K562 (cell line): ENCODE measurements around the gene ZNF595. TPM values are rescaled to one million over a fixed set of nuclear protein-coding genes. Genes with fewer than 3 reads are reported as not detected.
"Not testable (repeated sequence)": the region's sequence is repeated elsewhere in the genome, so short reads cannot be mapped to it uniquely, and the experiment has no call there.

Experiments
- ATAC-seq: fragments of 200-7000 bp; cut with Tn5 transposase; 3 replicates; pipeline ENCODE4 v1.9.1; 2020; ENCODE audit warnings: moderate library complexity
- BruUV-seq: library from RNA; stranded (reverse); fragments of 400-500 nt; replicated peaks from 2 replicates; lab custom pipeline; 2021; lab: Mats Ljungman, UMichigan
- CTCF ChIA-PET: fragments of 300-600 bp; formaldehyde crosslinking; extraction: SDS; loops from one replicate; lab custom pipeline; 2021; ENCODE audit warnings: low intra/inter-chr PET ratio; lab: Yijun Ruan, JAX
- POLR2A ChIA-PET: fragments of 300-600, 350-650 bp; sonication (Branson Sonifier 250); formaldehyde crosslinking; extraction: SDS; loops from one replicate; lab custom pipeline; 2021; ENCODE audit warnings: antibody characterized with exemption, inconsistent platforms; lab: Yijun Ruan, JAX
- DNase-seq, 4 experiments: peaks; one replicate each; pipeline versions ENCODE4 v3.0.0 to v3.0.0-alpha.2; 2011 to 2018; ENCODE audit warnings: low spot score in 3 of 4, mixed read lengths in 3 of 4; ENCODE audit errors: extremely low read depth in 1 of 4
- FAIRE-seq: peaks from 2 replicates; lab custom pipeline; 2011; peaks lifted over from hg19 to GRCh38; lab: Jason Lieb, UNC
- H2AFZ ChIP-seq: 2 replicates; pipeline ENCODE4 v1.6.0; 2011; ENCODE audit warnings: low read depth, low read length, control low read depth, inconsistent platforms
- H3K27ac ChIP-seq: fragments of 200-600 bp; 3 replicates; pipeline ENCODE4 v1.8.0; 2011; ENCODE audit warnings: low read depth, mild to moderate bottlenecking, control low read depth, inconsistent platforms, low read length, moderate library complexity, mixed read lengths; ENCODE audit errors: extremely low read depth
- H3K27me3 ChIP-seq, 2 experiments: fragments of 300-600 bp in 1 of 2; 2 replicates in 1 of 2; 3 replicates in 1 of 2; pipeline versions ENCODE4 v1.6.0 to v1.8.0; 2011; ENCODE audit warnings: inconsistent platforms in 2 of 2, low read length in 2 of 2, mild to moderate bottlenecking in 1 of 2, mixed read lengths in 1 of 2, moderate library complexity in 1 of 2; ENCODE audit not compliant: control insufficient read depth in 2 of 2, insufficient read depth in 2 of 2
- H3K36me3 ChIP-seq: fragments of 300-600 bp; 3 replicates; pipeline ENCODE4 v1.8.0; 2011; ENCODE audit warnings: mild to moderate bottlenecking, low read length, inconsistent platforms; ENCODE audit not compliant: control insufficient read depth, insufficient read depth
- H3K4me1 ChIP-seq, 2 experiments: fragments of 200-600 bp in 1 of 2; replicated peaks in 1 of 2; 2 replicates in 1 of 2; 3 replicates in 1 of 2; pipeline versions ENCODE4 v1.5.1 to v1.8.0; 2011; ENCODE audit warnings: inconsistent platforms in 2 of 2, low read length in 2 of 2, mild to moderate bottlenecking in 1 of 2, mixed read lengths in 1 of 2, moderate library complexity in 1 of 2; ENCODE audit not compliant: control insufficient read depth in 2 of 2, insufficient read depth in 2 of 2
- H3K4me2 ChIP-seq: 2 replicates; pipeline ENCODE4 v1.6.1; 2011; ENCODE audit warnings: low read length, control low read depth, inconsistent platforms, mixed read lengths; ENCODE audit not compliant: insufficient read depth
- H3K4me3 ChIP-seq: fragments of 200-600 bp; sonication (generic), shearing (Covaris generic); 2 replicates; pipeline ENCODE4 v1.5.1; 2016; ENCODE audit warnings: control low read depth, inconsistent platforms
- H3K79me2 ChIP-seq: fragments of 200-600 bp; 3 replicates; pipeline ENCODE4 v1.8.0; 2011; ENCODE audit warnings: low read length, inconsistent platforms; ENCODE audit not compliant: control insufficient read depth, insufficient read depth
- H3K9ac ChIP-seq, 2 experiments: 2 replicates each; pipeline versions ENCODE4 v1.6.0 to v1.6.1; 2011; ENCODE audit warnings: low read depth in 2 of 2, low read length in 2 of 2, control low read depth in 1 of 2, inconsistent platforms in 1 of 2, mild to moderate bottlenecking in 1 of 2, mixed read lengths in 1 of 2; ENCODE audit not compliant: insufficient read depth in 1 of 2
- H3K9me1 ChIP-seq: one replicate; pipeline ENCODE4 v1.6.0; 2011; ENCODE audit warnings: inconsistent platforms, mild to moderate bottlenecking, low read length, moderate library complexity; ENCODE audit not compliant: control insufficient read depth, insufficient read depth
- H3K9me3 ChIP-seq: replicated peaks from 2 replicates; pipeline ENCODE4 v1.5.1; 2011; ENCODE audit warnings: low read depth, low read length, inconsistent platforms; ENCODE audit not compliant: control insufficient read depth, insufficient read depth
- H4K20me1 ChIP-seq: replicated peaks from 2 replicates; pipeline ENCODE4 v1.6.1; 2011; ENCODE audit warnings: low read length, inconsistent platforms, mixed read lengths; ENCODE audit not compliant: control insufficient read depth, insufficient read depth
- WGBS: fragments of 100-300 bp; shearing (Covaris generic); methylation state at CpG from one replicate; pipeline ENCODE4 v1.1.6; 2016; ENCODE audit warnings: low coverage, mixed read lengths; ENCODE audit not compliant: insufficient coverage; ENCODE audit errors: missing lambda C conversion rate; 5-methylcytosine and 5-hydroxymethylcytosine counted together
- in situ Hi-C: fragments of 300-500 bp; cut with MboI; formaldehyde crosslinking; loops from 4 replicates; pipeline ENCODE4 v1.15.0; 2018; ENCODE audit warnings: inconsistent platforms, mixed read lengths
- intact Hi-C: fragments of 100-400 bp; cut with micrococcal nuclease; formaldehyde crosslinking; loops from 2 replicates; pipeline ENCODE4 v1.14.2; 2022
- polyA plus RNA-seq, 8 experiments: library from polyadenylated mRNA; depleted of rRNA in 4 of 8; stranded (reverse) in 5 of 8; unstranded in 3 of 8; fragments of >200 nt; fragmentation: Nextera tagmentation in 2 of 8; fragmentation: Illumina TruSeq in 1 of 8; extraction: Ambion mirVana in 2 of 8; extraction: Trizol in 1 of 8; gene quantifications; 2 replicates each; pipeline versions ENCODE4 v1.2.1 to v1.2.3, GENCODE V29; 2011 to 2014; ENCODE audit warnings: inconsistent platforms in 1 of 8, missing spikeins in 1 of 8
- total RNA-seq, 7 experiments: library from RNA; depleted of rRNA in 6 of 7; stranded (reverse); fragments of >200 nt in 6 of 7; fragmentation: Illumina TruSeq in 2 of 7; extraction: Trizol in 2 of 7; gene quantifications; 2 replicates each; pipeline versions ENCODE4 v1.2.1 to v1.2.3, GENCODE V29; 2011 to 2021; ENCODE audit warnings: low replicate concordance in 1 of 7

The ZNF595 gene
- total and polyA plus RNA-seq, 9 of the 15 experiments (the other 6 are each of a cell fraction or from before 2014, with no cell fraction given) = 116 to 632 (median 237) TPM

- H2AFZ ChIP-seq, in situ Hi-C loops, H4K20me1 ChIP-seq, H3K27ac ChIP-seq, BruUV-seq, H3K27me3 ChIP-seq, H3K9ac ChIP-seq, H3K36me3 ChIP-seq, CTCF ChIA-PET, H3K4me1 ChIP-seq, H3K4me2 ChIP-seq, intact Hi-C loops, FAIRE-seq, H3K79me2 ChIP-seq, DNase-seq, H3K9me1 ChIP-seq, ATAC-seq, H3K9me3 ChIP-seq, H3K4me3 ChIP-seq: not testable (repeated sequence)
- POLR2A ChIA-PET = interaction anchor here (0.7 kb wide), 1 partner anchor 20 kb away, joined by 3 read pairs; no protein-coding TSS in a partner anchor
Measured at GRCh38 chr4:38202-38601, 14.9 kb upstream of the ZNF595 start.

GRCh38 chr4:43375-43774 is 9.7 kb upstream of the ZNF595 start:
- intact Hi-C loops, DNase-seq, H3K4me3 ChIP-seq, BruUV-seq, H2AFZ ChIP-seq, CTCF ChIA-PET, H3K27ac ChIP-seq, in situ Hi-C loops, H3K36me3 ChIP-seq, H3K4me1 ChIP-seq, H4K20me1 ChIP-seq, FAIRE-seq, ATAC-seq, H3K79me2 ChIP-seq, H3K27me3 ChIP-seq, H3K9ac ChIP-seq, H3K4me2 ChIP-seq, H3K9me1 ChIP-seq, H3K9me3 ChIP-seq: not testable (repeated sequence)
- POLR2A ChIA-PET = interaction anchor here (1.3 to 7.8 kb wide), 4 partner anchors 9 to 20 kb away, joined by 3 to 61 read pairs (median 10); partner anchors contain the start of gene ZNF595

- 26% methylated on average over 4 of the region's 4 CpGs for WGBS
- H3K9me3 ChIP-seq, H4K20me1 ChIP-seq, H3K9me1 ChIP-seq, H3K79me2 ChIP-seq, H3K4me3 ChIP-seq, H3K36me3 ChIP-seq, intact Hi-C loops, FAIRE-seq, DNase-seq, in situ Hi-C loops, H3K9ac ChIP-seq, H3K27me3 ChIP-seq, H3K4me1 ChIP-seq, ATAC-seq: not testable (repeated sequence)
- Histone ChIP-seq H3K4me2 (peak overlapping the region; percentile 6; the same call in 1 of the 2 replicates), H2AFZ (0 out of 2 replicates have a peak overlapping the region, but pooled peaks have one; percentile 50), H3K27ac (peak overlapping the region; percentile 66; the same call in 2 of the 3 replicates)
- TSS peak; percentile 78 for BruUV-seq
- ChIA-PET CTCF (interaction anchor here (0.6 kb wide), 1 partner anchor 1404 kb away, joined by 3 read pairs; no protein-coding TSS in a partner anchor), POLR2A (interaction anchor here (0.9 to 1.1 kb wide), 2 partner anchors 10 to 12 kb away, joined by 4 read pairs; no protein-coding TSS in a partner anchor)
Measured at GRCh38 chr4:51253-51652, 1.9 kb upstream of the ZNF595 start.

- H3K4me3 ChIP-seq = not testable (repeated sequence)
Measured at GRCh38 chr4:51655-52277, 1.4 kb upstream of the ZNF595 start.

More at GRCh38 chr4:51655-52277, 1.4 kb upstream of the ZNF595 start:
- intact Hi-C loops, H3K79me2 ChIP-seq, H3K36me3 ChIP-seq, H3K4me2 ChIP-seq, H2AFZ ChIP-seq, in situ Hi-C loops, H3K9me1 ChIP-seq, H4K20me1 ChIP-seq, CTCF ChIA-PET, H3K27ac ChIP-seq, ATAC-seq, H3K9me3 ChIP-seq, H3K4me1 ChIP-seq, H3K27me3 ChIP-seq, BruUV-seq, DNase-seq, H3K9ac ChIP-seq: not testable (repeated sequence)
- 33% methylated on average over 2 of the region's 9 CpGs for WGBS
- POLR2A ChIA-PET = interaction anchor here (0.6 to 3.7 kb wide), 6 partner anchors 9 to 72 kb away, joined by 3 to 21 read pairs (median 4); partner anchors contain the start of gene ZNF718
- peak; percentile 80 for FAIRE-seq
